ENCODE measurements around the gene WARS2. TPM values are rescaled to one million over a fixed set of nuclear protein-coding genes. Genes with fewer than 3 reads are reported as not detected.

WARS2 gene
- total RNA-seq, 2 experiments from 2014 or later: 19.0 to 20.7 TPM

GRCh38 chr1:118987468-118988185 is 152.8 kb downstream of the WARS2 start:
- POLR2A ChIA-PET: no interaction called here

GRCh38 chr1:118986555-118987467 is 153.6 kb downstream of the WARS2 start:
- ChIA-PET CTCF (interaction anchor here (1.3 kb wide), 1 partner anchor 16 kb away, joined by 3 read pairs; no protein-coding TSS in a partner anchor), POLR2A (no interaction called here)

More at GRCh38 chr1:118987468-118988185, 152.8 kb downstream of the WARS2 start:
- CTCF ChIA-PET: no interaction called here

- ChIA-PET POLR2A (no interaction called here), CTCF (interaction anchor here (1.3 kb wide), 1 partner anchor 17 kb away, joined by 3 read pairs; no protein-coding TSS in a partner anchor)
Measured at GRCh38 chr1:118985640-118986554, 154.6 kb downstream of the WARS2 start.

GRCh38 chr1:118984722-118985639 is 155.5 kb downstream of the WARS2 start:
- ChIA-PET CTCF (interaction anchor here (1.3 kb wide), 1 partner anchor 18 kb away, joined by 3 read pairs; no protein-coding TSS in a partner anchor), POLR2A (no interaction called here)

GRCh38 chr1:118984086-118984721 is 156.2 kb downstream of the WARS2 start:
- ChIA-PET POLR2A (no interaction called here), CTCF (no interaction called here)

GRCh38 chr1:118983558-118984041 is 156.9 kb downstream of the WARS2 start:
- ChIA-PET POLR2A (no interaction called here), CTCF (no interaction called here)

GRCh38 chr1:118982821-118983557 is 157.5 kb downstream of the WARS2 start:
- CTCF ChIA-PET: no interaction called here
- POLR2A ChIA-PET: no interaction called here

- CTCF ChIA-PET: no interaction called here
Measured at GRCh38 chr1:118982266-118982665, 158.2 kb downstream of the WARS2 start.

GRCh38 chr1:118981436-118981835 is 159.0 kb downstream of the WARS2 start:
- POLR2A ChIA-PET: no interaction called here
- CTCF ChIA-PET: no interaction called here

More at GRCh38 chr1:118982266-118982665, 158.2 kb downstream of the WARS2 start:
- POLR2A ChIA-PET: no interaction called here

Other genes with a start within 250 kb of the WARS2 start
- not detected for gene TBX15, start 152.3 kb downstream of the WARS2 start, total RNA-seq
- gene HAO2, start 228.1 kb upstream of the WARS2 start, total RNA-seq: not detected

All from activated CD8-positive, alpha-beta memory T cell treated with anti-CD3 and anti-CD28 coated beads for 36 hours (primary cell).